Dendritic cell treated with granulocyte-macrophage colony-stimulating factor and Interleukin-4, amounts not matched to agents 40 ng/mL and 50 ng/mL, for 4 days (primary cell): Measurements from ENCODE around the gene CHST3.

ENCODE experiments used
- H3K27ac Mint-ChIP-seq: one replicate; pipeline ENCODE4 v1.8.0; 2022; ENCODE audit warnings: mild to moderate bottlenecking, mixed read lengths
- H3K27me3 Mint-ChIP-seq: one replicate; pipeline ENCODE4 v1.8.0; 2022; ENCODE audit warnings: mild to moderate bottlenecking, mixed read lengths
- H3K36me3 Mint-ChIP-seq: one replicate; pipeline ENCODE4 v1.8.0; 2022; ENCODE audit warnings: low read depth, mixed read lengths
- H3K4me1 Mint-ChIP-seq: one replicate; pipeline ENCODE4 v1.8.0; 2022; ENCODE audit warnings: low read depth, mixed read lengths
- H3K4me3 Mint-ChIP-seq: one replicate; pipeline ENCODE4 v1.8.0; 2022; ENCODE audit warnings: mild to moderate bottlenecking, moderate library complexity, mixed read lengths
- H3K9me3 Mint-ChIP-seq: one replicate; pipeline ENCODE4 v1.8.0; 2022; ENCODE audit warnings: mixed read lengths
- intact Hi-C: fragments of 100-400 bp; cut with micrococcal nuclease; formaldehyde crosslinking; loops from one replicate; pipeline ENCODE4 v1.15.0; 2022

Gene CHST3

DNA sequence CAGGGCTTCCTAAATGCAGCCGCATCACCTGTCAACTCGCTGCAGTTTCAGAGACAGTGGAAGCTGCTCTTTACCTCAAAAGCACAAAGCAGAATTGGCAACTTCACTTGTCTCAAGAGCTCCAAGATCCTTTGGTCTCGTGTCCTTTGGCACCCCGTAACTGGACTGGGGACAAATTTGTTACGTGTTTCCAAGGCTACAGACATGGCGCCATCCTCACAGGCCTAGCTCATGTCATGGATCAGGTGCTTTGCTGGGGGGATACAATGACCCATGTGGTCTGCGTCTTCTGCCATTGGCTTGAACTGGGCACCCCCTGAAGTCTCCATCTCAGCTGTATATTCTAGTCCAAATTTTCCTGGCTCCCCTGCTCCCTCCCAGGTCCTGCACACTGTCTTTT lies 48.6 kb downstream of the CHST3 start:
- Mint-ChIP-seq H3K4me1 (peaks cover 7% of the 10 kb centered on the region), H3K9me3 (no peaks in the 10 kb centered on the region), H3K27me3 (peaks cover 9% of the 10 kb centered on the region), H3K4me3 (no peak overlapping the region), H3K36me3 (no peaks in the 10 kb centered on the region), H3K27ac (no peak overlapping the region)
- intact Hi-C loops: no loop called here

- Mint-ChIP-seq H3K36me3 (no peaks in the 10 kb centered on the region), H3K4me3 (no peak overlapping the region), H3K27me3 (peaks cover 14% of the 10 kb centered on the region), H3K27ac (no peak overlapping the region), H3K4me1 (peaks cover 7% of the 10 kb centered on the region), H3K9me3 (no peaks in the 10 kb centered on the region)
- intact Hi-C loops: no loop called here
These were observed 49.2 kb downstream of the CHST3 start for GRCh38 chr10:72013202-72013945.

- Mint-ChIP-seq H3K27ac (no peak overlapping the region), H3K27me3 (peaks cover 18% of the 10 kb centered on the region), H3K4me1 (peaks cover 7% of the 10 kb centered on the region), H3K4me3 (no peak overlapping the region), H3K9me3 (no peaks in the 10 kb centered on the region), H3K36me3 (no peaks in the 10 kb centered on the region)
- intact Hi-C loops: no loop called here
These were observed 50.0 kb downstream of the CHST3 start for GRCh38 chr10:72014197-72014596.

DNA sequence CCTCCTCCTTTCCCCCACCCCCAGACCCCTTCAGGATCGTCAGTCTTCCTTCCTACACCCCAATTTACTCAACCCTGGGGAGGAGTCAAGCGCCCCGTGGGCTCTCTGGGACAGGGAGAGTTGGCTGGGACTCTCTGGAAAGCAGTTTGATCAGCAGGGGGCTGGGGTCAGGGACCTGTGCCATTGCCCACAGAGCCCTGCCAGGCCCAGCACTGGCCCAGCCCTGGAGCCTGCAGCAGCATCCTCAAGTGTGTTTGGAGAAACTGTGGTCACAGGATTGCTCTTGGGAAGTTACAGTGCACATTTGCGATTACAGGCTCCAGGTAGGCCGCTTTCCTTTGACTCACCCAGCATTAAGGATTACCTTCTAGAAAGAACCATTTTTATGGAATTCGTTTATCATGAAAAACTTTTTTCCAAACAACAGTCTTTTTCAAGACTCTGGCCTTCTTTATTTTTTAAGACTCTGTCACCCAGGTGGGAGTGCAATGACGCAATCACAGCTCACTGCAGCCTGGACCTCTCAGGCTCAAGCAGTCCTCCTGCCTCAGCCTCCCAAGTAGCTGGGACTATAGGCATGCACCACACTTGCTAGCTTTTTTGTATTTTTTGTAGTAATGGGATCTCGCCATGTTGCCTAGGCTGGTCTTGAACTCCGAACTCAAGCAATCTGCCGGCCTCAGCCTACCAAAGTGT lies 50.7 kb downstream of the CHST3 start:
- intact Hi-C loops: no loop called here
- no peaks in the 10 kb centered on the region for H3K9me3 Mint-ChIP-seq
- H3K36me3 Mint-ChIP-seq: no peaks in the 10 kb centered on the region
- H3K27me3 Mint-ChIP-seq: peaks cover 22% of the 10 kb centered on the region
- no peak overlapping the region for H3K27ac Mint-ChIP-seq
- peaks cover 7% of the 10 kb centered on the region for H3K4me1 Mint-ChIP-seq
- no peak overlapping the region for H3K4me3 Mint-ChIP-seq

- H3K36me3 Mint-ChIP-seq: no peaks in the 10 kb centered on the region
- no peak overlapping the region for H3K27ac Mint-ChIP-seq
- peaks cover 7% of the 10 kb centered on the region for H3K4me1 Mint-ChIP-seq
- no peak overlapping the region for H3K4me3 Mint-ChIP-seq
- no peaks in the 10 kb centered on the region for H3K9me3 Mint-ChIP-seq
- intact Hi-C loops: no loop called here
- H3K27me3 Mint-ChIP-seq: peaks cover 23% of the 10 kb centered on the region
These were observed 51.6 kb downstream of the CHST3 start for GRCh38 chr10:72015841-72016240.

DNA sequence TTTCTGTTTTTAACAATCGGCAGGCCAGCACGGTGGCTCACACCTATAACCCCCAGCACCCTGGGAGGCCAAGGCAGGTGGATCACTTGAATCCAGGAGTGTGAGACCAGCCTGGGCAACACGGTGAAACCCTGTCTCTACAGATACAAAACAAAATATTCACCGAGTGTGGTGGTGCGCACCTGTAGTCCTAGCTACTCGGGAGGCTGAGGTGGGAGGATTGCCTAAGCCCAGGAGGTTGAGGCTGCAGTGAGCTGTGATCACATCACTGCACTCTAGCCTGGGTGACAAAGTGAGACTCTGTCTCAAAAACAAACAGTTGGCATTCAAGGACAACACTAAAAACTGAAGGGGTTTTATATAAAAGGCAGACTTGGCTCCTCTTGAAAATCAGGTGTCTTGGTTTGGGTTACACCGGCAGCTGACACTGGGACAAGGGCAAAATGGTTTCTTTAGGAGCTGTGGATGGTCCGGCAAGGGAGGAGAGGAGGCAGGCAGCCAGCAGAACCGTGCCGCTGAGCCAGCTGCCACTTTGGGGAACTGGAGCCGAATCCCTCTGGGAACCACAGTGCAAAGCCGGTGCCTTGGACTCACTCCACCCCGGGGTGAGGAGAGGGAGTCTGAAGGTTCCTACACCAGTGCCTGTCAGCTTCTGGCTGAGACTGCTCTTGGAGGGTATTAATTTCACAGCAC lies 52.6 kb downstream of the CHST3 start:
- H3K4me1 Mint-ChIP-seq: peaks cover 14% of the 10 kb centered on the region
- no peak overlapping the region for H3K4me3 Mint-ChIP-seq
- intact Hi-C loops: no loop called here
- no peaks in the 10 kb centered on the region for H3K9me3 Mint-ChIP-seq
- H3K27ac Mint-ChIP-seq: no peak overlapping the region
- no peaks in the 10 kb centered on the region for H3K36me3 Mint-ChIP-seq
- H3K27me3 Mint-ChIP-seq: peaks cover 28% of the 10 kb centered on the region

GRCh38 chr10:72019085-72019876 lies 55.1 kb downstream of the CHST3 start:
- no peaks in the 10 kb centered on the region for H3K9me3 Mint-ChIP-seq

GRCh38 chr10:72020914-72021809 lies 57.0 kb downstream of the CHST3 start:
- peaks cover 10% of the 10 kb centered on the region for H3K4me1 Mint-ChIP-seq
- intact Hi-C loops: no loop called here
- H3K27ac Mint-ChIP-seq: no peak overlapping the region

More at GRCh38 chr10:72019085-72019876, 55.1 kb downstream of the CHST3 start:
- H3K4me1 Mint-ChIP-seq: peaks cover 14% of the 10 kb centered on the region
- no peak overlapping the region for H3K27ac Mint-ChIP-seq
- intact Hi-C loops: no loop called here
- no peak overlapping the region for H3K4me3 Mint-ChIP-seq
- no peaks in the 10 kb centered on the region for H3K36me3 Mint-ChIP-seq
- peaks cover 25% of the 10 kb centered on the region for H3K27me3 Mint-ChIP-seq

DNA sequence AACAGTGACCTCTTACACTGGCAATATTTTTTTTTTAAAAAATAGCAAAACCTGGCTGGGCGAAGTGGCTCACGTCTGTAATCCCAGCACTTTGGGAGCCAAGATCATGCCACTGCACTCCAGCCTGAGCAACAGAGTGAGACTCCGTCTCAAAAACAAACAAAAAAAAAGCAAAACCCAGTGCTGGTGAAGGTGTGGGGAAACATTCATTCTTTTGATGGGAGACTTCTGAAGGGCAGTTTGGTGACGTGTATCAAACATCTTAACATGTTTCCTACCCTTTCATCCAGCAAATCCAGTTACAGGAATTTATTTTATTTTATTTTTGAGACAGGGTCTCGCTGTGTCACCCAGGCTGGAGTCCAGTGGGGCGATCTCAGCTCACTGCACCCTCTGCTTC lies 58.0 kb downstream of the CHST3 start:
- no peak overlapping the region for H3K27ac Mint-ChIP-seq
- H3K4me3 Mint-ChIP-seq: no peak overlapping the region
- intact Hi-C loops: no loop called here
- H3K9me3 Mint-ChIP-seq: no peaks in the 10 kb centered on the region
- H3K36me3 Mint-ChIP-seq: no peaks in the 10 kb centered on the region
- peaks cover 27% of the 10 kb centered on the region for H3K27me3 Mint-ChIP-seq
- peaks cover 7% of the 10 kb centered on the region for H3K4me1 Mint-ChIP-seq

More at GRCh38 chr10:72020914-72021809, 57.0 kb downstream of the CHST3 start:
- Mint-ChIP-seq H3K9me3 (no peaks in the 10 kb centered on the region), H3K27me3 (peaks cover 33% of the 10 kb centered on the region), H3K4me3 (no peak overlapping the region), H3K36me3 (no peaks in the 10 kb centered on the region)

- H3K9me3 Mint-ChIP-seq: no peaks in the 10 kb centered on the region
- no peak overlapping the region for H3K4me3 Mint-ChIP-seq
- peaks cover 7% of the 10 kb centered on the region for H3K4me1 Mint-ChIP-seq
- no peaks in the 10 kb centered on the region for H3K36me3 Mint-ChIP-seq
- intact Hi-C loops: no loop called here
- H3K27ac Mint-ChIP-seq: no peak overlapping the region
- H3K27me3 Mint-ChIP-seq: peaks cover 17% of the 10 kb centered on the region
These were observed 60.4 kb downstream of the CHST3 start for GRCh38 chr10:72024596-72024995.

DNA sequence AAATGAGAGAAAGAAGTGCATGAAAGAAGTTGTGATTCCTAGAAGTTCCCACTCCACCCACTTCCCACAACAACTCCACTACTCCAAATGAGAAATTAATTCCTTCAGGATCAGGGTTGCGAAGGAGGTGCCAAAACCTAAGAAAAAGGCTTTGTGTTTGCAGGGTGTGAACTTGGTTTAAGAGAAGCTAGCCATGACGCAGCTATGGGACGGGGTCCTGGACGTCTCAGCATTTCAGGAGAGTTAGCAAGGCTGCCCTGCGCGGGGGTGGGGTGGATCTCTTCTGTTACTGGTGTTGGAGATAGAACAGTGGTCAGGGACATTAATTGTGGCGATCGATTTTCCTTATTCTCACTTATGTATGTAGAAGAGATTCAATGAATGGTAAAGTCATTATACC lies 61.2 kb downstream of the CHST3 start:
- H3K9me3 Mint-ChIP-seq: no peaks in the 10 kb centered on the region
- no peak overlapping the region for H3K4me3 Mint-ChIP-seq
- H3K4me1 Mint-ChIP-seq: peaks cover 9% of the 10 kb centered on the region
- no peaks in the 10 kb centered on the region for H3K36me3 Mint-ChIP-seq
- intact Hi-C loops: no loop called here
- H3K27me3 Mint-ChIP-seq: peaks cover 14% of the 10 kb centered on the region
- H3K27ac Mint-ChIP-seq: no peak overlapping the region

- no peak overlapping the region for H3K4me3 Mint-ChIP-seq
- H3K9me3 Mint-ChIP-seq: no peaks in the 10 kb centered on the region
- intact Hi-C loops: no loop called here
- peaks cover 10% of the 10 kb centered on the region for H3K4me1 Mint-ChIP-seq
- H3K27me3 Mint-ChIP-seq: peaks cover 16% of the 10 kb centered on the region
- no peaks in the 10 kb centered on the region for H3K36me3 Mint-ChIP-seq
- no peak overlapping the region for H3K27ac Mint-ChIP-seq
These were observed 61.6 kb downstream of the CHST3 start for GRCh38 chr10:72025832-72026231.
